NOMO-1 treated with DMSO at 0.1 percent for 48 hours (cell line): ENCODE data around the gene IFI35.
"Not testable (repeated sequence)": the region's sequence is repeated elsewhere in the genome, so short reads cannot be mapped to it uniquely, and the experiment has no call there.

Experiments
- DNase-seq: peaks from one replicate; lab custom pipeline; 2025; ENCODE audit not compliant: unreplicated experiment; lab: John Stamatoyannopoulos, UW

The IFI35 gene

GRCh38 chr17:43051969-43052368 lies 45.4 kb downstream of the IFI35 start:
- DNase-seq = no peak

- not testable (repeated sequence) for DNase-seq
Measured at GRCh38 chr17:43053008-43053407, 46.4 kb downstream of the IFI35 start.

- DNase-seq = no peak
Measured at GRCh38 chr17:43056051-43056450, 49.5 kb downstream of the IFI35 start.

- no peak for DNase-seq
Measured at GRCh38 chr17:43062984-43063638, 56.5 kb downstream of the IFI35 start.
